K562 (cell line): ENCODE measurements around the gene TERB1. TPM values are rescaled to one million over a fixed set of nuclear protein-coding genes. Genes with fewer than 3 reads are reported as not detected.

Experiments
- FOXJ2 ChIP-seq: fragments of 200-800 bp; sonication (Bioruptor generic); IDR thresholded peaks from 2 replicates; pipeline ENCODE4 v1.6.1; 2016; ENCODE audit warnings: missing genetic modification characterization, missing compliant biosample characterization
- HDAC6 ChIP-seq: IDR thresholded peaks from 2 replicates; pipeline ENCODE4 v1.6.1; 2012; ENCODE audit warnings: low read depth, mild to moderate bottlenecking, control low read depth, inconsistent platforms, low read length, moderate library complexity
- HMG20B ChIP-seq: fragments of 250-450 bp; sonication (Bioruptor Pico); IDR thresholded peaks from 2 replicates; pipeline ENCODE4 v1.5.0; 2021; ENCODE audit warnings: mild to moderate bottlenecking
- KAT7 ChIP-seq: sonication (generic); formaldehyde crosslinking; IDR thresholded peaks from 2 replicates; pipeline ENCODE4 v1.8.0; 2022; ENCODE audit warnings: missing genetic modification reagents, mild to moderate bottlenecking, borderline replicate concordance
- KDM5B ChIP-seq: fragments of 200-600 bp; sonication (generic); IDR thresholded peaks from 2 replicates; pipeline ENCODE4 v1.6.1; 2012; ENCODE audit warnings: low read depth, mild to moderate bottlenecking, moderate library complexity, low read length, control low read depth, inconsistent platforms; ENCODE audit not compliant: insufficient replicate concordance
- MBD2 ChIP-seq: sonication (generic); IDR thresholded peaks from 2 replicates; pipeline ENCODE4 v1.6.1; 2016; ENCODE audit warnings: low read depth, borderline replicate concordance
- NCOA2 ChIP-seq, 2 experiments: fragments of 450-650 bp; IDR thresholded peaks; 2 replicates each; pipeline ENCODE4 v1.6.1; 2018; ENCODE audit warnings: mild to moderate bottlenecking in 2 of 2, moderate library complexity in 1 of 2; ENCODE audit not compliant: partially characterized antibody in 2 of 2
- PRPF4 ChIP-seq: fragments of 200-400 bp; formaldehyde crosslinking; IDR thresholded peaks from one replicate; pipeline ENCODE4 v1.6.1; 2017; ENCODE audit warnings: low read length, low read depth, mild to moderate bottlenecking; ENCODE audit not compliant: insufficient read depth, poor library complexity, severe bottlenecking
- RAD51 ChIP-seq: fragments of 450-650 bp; IDR thresholded peaks from 2 replicates; pipeline ENCODE4 v1.7.1; 2016; ENCODE audit warnings: low read depth, mild to moderate bottlenecking, borderline replicate concordance
- SMAD3 ChIP-seq: fragments of 450-650 bp; formaldehyde crosslinking; conservative IDR thresholded peaks from 2 replicates; pipeline ENCODE4 v1.4.0; 2020; ENCODE audit warnings: mild to moderate bottlenecking
- XRCC4 ChIP-seq: IDR thresholded peaks from one replicate; pipeline ENCODE4 v1.6.1; 2011; ENCODE audit not compliant: insufficient read depth, insufficient read length; ENCODE audit errors: extremely low read depth
- ZNF217 ChIP-seq: sonication (generic); formaldehyde crosslinking; IDR thresholded peaks from 2 replicates; pipeline ENCODE4 v1.8.0; 2022; ENCODE audit warnings: mild to moderate bottlenecking, missing genetic modification reagents
- ZNF431 ChIP-seq: sonication (generic); formaldehyde crosslinking; IDR thresholded peaks from 2 replicates; pipeline ENCODE4 v1.8.0; 2022; ENCODE audit warnings: mild to moderate bottlenecking, missing genetic modification reagents
- ZNF707 ChIP-seq: fragments of 250-450 bp; sonication (Bioruptor Pico); conservative IDR thresholded peaks from 2 replicates; pipeline ENCODE4 v1.8.0; 2022; ENCODE audit warnings: inconsistent platforms, mild to moderate bottlenecking, moderate library complexity
- polyA plus RNA-seq, 8 experiments: library from polyadenylated mRNA; depleted of rRNA in 4 of 8; stranded (reverse) in 5 of 8; unstranded in 3 of 8; fragments of >200 nt; fragmentation: Nextera tagmentation in 2 of 8; fragmentation: Illumina TruSeq in 1 of 8; extraction: Ambion mirVana in 2 of 8; extraction: Trizol in 1 of 8; gene quantifications; 2 replicates each; pipeline versions ENCODE4 v1.2.1 to v1.2.3, GENCODE V29; 2011 to 2014; ENCODE audit warnings: inconsistent platforms in 1 of 8, missing spikeins in 1 of 8
- total RNA-seq, 7 experiments: library from RNA; depleted of rRNA in 6 of 7; stranded (reverse); fragments of >200 nt in 6 of 7; fragmentation: Illumina TruSeq in 2 of 7; extraction: Trizol in 2 of 7; gene quantifications; 2 replicates each; pipeline versions ENCODE4 v1.2.1 to v1.2.3, GENCODE V29; 2011 to 2021; ENCODE audit warnings: low replicate concordance in 1 of 7
- TF ChIP-seq, protein P1 (sequence below): fragments of 250-450 bp; sonication (Bioruptor Pico); IDR thresholded peaks from 2 replicates; pipeline ENCODE4 v1.8.0; 2021; ENCODE audit warnings: mild to moderate bottlenecking, moderate library complexity
- TF ChIP-seq, protein P2 (sequence below): fragments of 250-450 bp; sonication (Bioruptor Pico); IDR thresholded peaks from 2 replicates; pipeline ENCODE4 v1.5.0; 2021
- TF ChIP-seq, protein P3 (sequence below): fragments of 450-650 bp; formaldehyde crosslinking; IDR thresholded peaks from 2 replicates; pipeline ENCODE4 v1.4.0; 2020; ENCODE audit warnings: mild to moderate bottlenecking, moderate library complexity
- TF ChIP-seq, protein P4 (sequence below): fragments of 450-650 bp; formaldehyde crosslinking; IDR thresholded peaks from 2 replicates; pipeline ENCODE4 v1.4.0; 2020; ENCODE audit warnings: mild to moderate bottlenecking, moderate library complexity
- TF ChIP-seq, protein P5 (sequence below): fragments of 250-450 bp; sonication (Bioruptor Pico); IDR thresholded peaks from 2 replicates; pipeline ENCODE4 v1.4.0; 2020; ENCODE audit warnings: mild to moderate bottlenecking, moderate library complexity

The TERB1 gene
- total and polyA plus RNA-seq, 9 of the 15 experiments (the other 6 are each of a cell fraction or from before 2014, with no cell fraction given): not detected

DNA sequence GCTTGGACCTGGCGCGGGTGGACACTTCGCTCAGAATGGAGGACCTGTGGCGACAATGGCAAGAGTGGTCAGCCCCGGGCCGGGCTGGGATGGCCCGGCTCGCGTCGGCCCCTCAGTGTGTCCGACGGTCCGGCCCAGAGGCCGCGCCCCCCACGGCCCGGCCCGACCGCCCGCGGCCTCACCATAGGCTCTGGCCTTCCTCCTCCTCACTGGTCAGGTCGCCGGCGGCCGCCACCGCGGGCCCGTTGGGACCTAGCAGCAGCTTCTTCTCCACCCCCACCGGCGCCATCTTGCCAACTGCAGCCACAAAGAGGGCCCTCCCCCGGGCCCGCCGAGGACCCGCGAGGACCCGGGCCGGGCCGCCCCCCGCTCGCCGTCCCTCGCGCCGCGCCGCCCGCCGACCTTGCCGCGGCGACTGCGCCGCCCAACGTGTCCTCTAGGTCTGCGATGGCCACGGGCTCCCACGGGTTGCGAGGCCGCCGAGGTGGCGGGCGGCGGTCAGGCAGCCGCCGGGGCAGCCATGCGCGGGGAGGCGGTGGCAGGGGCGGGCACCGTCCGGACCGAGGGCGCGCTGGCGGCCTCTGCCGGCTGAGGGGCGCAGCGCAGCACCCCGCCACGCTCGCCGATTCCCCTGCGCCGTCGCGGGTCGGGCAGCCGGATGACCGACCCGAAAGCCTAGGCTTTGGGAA lies 49.9 kb downstream of the TERB1 start, which contains the start of gene DYNC1LI2 (continued):
- TF ChIP-seq, protein P1, sequence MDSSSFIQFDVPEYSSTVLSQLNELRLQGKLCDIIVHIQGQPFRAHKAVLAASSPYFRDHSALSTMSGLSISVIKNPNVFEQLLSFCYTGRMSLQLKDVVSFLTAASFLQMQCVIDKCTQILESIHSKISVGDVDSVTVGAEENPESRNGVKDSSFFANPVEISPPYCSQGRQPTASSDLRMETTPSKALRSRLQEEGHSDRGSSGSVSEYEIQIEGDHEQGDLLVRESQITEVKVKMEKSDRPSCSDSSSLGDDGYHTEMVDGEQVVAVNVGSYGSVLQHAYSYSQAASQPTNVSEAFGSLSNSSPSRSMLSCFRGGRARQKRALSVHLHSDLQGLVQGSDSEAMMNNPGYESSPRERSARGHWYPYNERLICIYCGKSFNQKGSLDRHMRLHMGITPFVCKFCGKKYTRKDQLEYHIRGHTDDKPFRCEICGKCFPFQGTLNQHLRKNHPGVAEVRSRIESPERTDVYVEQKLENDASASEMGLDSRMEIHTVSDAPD (CRISPR knock-in tag): no peak
- TF ChIP-seq XRCC4 (no peak), ZNF431 (CRISPR knock-in tag) (no peak), KAT7 (CRISPR knock-in tag) (no peak), ZNF707 (no peak), RAD51 (no peak), KDM5B (no peak), MBD2 (no peak), HMG20B (CRISPR knock-in tag) (no peak), NCOA2 (IDR thresholded peaks at IDR 0.05; ENCODE audit: partially characterized antibody in 2 of 2) (peak in 1 of 2 experiments; percentile 94), FOXJ2 (no peak), ZNF217 (no peak), PRPF4 (no peak), HDAC6 (no peak; the same call in 1 of the 2 replicates), SMAD3 (no peak)
- TF ChIP-seq, protein P2, sequence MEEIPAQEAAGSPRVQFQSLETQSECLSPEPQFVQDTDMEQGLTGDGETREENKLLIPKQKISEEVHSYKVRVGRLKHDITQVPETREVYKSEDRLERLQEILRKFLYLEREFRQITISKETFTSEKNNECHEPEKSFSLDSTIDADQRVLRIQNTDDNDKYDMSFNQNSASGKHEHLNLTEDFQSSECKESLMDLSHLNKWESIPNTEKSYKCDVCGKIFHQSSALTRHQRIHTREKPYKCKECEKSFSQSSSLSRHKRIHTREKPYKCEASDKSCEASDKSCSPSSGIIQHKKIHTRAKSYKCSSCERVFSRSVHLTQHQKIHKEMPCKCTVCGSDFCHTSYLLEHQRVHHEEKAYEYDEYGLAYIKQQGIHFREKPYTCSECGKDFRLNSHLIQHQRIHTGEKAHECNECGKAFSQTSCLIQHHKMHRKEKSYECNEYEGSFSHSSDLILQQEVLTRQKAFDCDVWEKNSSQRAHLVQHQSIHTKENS (CRISPR knock-in tag): no peak
- TF ChIP-seq, protein P3, sequence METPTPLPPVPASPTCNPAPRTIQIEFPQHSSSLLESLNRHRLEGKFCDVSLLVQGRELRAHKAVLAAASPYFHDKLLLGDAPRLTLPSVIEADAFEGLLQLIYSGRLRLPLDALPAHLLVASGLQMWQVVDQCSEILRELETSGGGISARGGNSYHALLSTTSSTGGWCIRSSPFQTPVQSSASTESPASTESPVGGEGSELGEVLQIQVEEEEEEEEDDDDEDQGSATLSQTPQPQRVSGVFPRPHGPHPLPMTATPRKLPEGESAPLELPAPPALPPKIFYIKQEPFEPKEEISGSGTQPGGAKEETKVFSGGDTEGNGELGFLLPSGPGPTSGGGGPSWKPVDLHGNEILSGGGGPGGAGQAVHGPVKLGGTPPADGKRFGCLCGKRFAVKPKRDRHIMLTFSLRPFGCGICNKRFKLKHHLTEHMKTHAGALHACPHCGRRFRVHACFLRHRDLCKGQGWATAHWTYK (CRISPR knock-in tag): 0 out of 2 replicates have a peak, but pooled peaks have one; percentile 67
- TF ChIP-seq, protein P4, sequence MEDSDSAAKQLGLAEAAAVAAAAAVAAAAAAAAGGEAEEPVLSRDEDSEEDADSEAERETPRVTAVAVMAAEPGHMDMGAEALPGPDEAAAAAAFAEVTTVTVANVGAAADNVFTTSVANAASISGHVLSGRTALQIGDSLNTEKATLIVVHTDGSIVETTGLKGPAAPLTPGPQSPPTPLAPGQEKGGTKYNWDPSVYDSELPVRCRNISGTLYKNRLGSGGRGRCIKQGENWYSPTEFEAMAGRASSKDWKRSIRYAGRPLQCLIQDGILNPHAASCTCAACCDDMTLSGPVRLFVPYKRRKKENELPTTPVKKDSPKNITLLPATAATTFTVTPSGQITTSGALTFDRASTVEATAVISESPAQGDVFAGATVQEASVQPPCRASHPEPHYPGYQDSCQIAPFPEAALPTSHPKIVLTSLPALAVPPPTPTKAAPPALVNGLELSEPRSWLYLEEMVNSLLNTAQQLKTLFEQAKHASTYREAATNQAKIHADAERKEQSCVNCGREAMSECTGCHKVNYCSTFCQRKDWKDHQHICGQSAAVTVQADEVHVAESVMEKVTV (CRISPR knock-in tag): no peak
- TF ChIP-seq, protein P5, sequence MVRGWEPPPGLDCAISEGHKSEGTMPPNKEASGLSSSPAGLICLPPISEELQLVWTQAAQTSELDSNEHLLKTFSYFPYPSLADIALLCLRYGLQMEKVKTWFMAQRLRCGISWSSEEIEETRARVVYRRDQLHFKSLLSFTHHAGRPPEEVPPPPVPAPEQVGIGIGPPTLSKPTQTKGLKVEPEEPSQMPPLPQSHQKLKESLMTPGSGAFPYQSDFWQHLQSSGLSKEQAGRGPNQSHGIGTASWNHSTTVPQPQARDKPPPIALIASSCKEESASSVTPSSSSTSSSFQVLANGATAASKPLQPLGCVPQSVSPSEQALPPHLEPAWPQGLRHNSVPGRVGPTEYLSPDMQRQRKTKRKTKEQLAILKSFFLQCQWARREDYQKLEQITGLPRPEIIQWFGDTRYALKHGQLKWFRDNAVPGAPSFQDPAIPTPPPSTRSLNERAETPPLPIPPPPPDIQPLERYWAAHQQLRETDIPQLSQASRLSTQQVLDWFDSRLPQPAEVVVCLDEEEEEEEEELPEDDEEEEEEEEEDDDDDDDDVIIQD (CRISPR knock-in tag): no peak
